C4-2B (cell line): Measurements from ENCODE around the gene MEOX2.

Source experiments
- H3K27ac ChIP-seq: fragments of 450-650 bp; 2 replicates; pipeline ENCODE4 v1.5.1; 2017
- ZFX ChIP-seq: fragments of 450-650 bp; IDR thresholded peaks from 2 replicates; pipeline ENCODE4 v1.6.1; 2017
- TF ChIP-seq, protein P1 (sequence below): fragments of 450-650 bp; conservative IDR thresholded peaks from 2 replicates; pipeline ENCODE4 v1.5.1; 2017; ENCODE audit warnings: mild to moderate bottlenecking

MEOX2 gene

DNA sequence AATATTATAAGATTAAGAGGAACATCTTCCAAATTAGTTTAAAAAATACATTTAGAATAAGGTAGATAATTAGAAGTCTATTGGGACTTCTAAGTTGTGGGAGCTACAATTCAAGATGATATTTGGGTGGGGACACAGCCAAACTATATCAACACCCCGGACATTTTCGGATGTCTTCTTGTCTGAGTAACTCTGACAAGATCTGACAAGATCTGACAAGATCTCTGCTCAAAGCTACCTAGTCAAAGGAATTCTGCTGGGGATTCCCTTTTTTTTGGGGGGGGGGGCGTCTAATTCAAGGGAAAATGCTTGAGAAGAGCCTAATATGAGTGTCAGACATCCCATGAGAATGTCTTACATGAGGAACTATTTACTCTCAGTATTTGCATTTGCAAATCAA lies 119.4 kb downstream of the MEOX2 start:
- H3K27ac ChIP-seq = no peak overlapping the region
- TF ChIP-seq, protein P1, sequence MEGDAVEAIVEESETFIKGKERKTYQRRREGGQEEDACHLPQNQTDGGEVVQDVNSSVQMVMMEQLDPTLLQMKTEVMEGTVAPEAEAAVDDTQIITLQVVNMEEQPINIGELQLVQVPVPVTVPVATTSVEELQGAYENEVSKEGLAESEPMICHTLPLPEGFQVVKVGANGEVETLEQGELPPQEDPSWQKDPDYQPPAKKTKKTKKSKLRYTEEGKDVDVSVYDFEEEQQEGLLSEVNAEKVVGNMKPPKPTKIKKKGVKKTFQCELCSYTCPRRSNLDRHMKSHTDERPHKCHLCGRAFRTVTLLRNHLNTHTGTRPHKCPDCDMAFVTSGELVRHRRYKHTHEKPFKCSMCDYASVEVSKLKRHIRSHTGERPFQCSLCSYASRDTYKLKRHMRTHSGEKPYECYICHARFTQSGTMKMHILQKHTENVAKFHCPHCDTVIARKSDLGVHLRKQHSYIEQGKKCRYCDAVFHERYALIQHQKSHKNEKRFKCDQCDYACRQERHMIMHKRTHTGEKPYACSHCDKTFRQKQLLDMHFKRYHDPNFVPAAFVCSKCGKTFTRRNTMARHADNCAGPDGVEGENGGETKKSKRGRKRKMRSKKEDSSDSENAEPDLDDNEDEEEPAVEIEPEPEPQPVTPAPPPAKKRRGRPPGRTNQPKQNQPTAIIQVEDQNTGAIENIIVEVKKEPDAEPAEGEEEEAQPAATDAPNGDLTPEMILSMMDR = no peak
- no peak for TF ChIP-seq ZFX

DNA sequence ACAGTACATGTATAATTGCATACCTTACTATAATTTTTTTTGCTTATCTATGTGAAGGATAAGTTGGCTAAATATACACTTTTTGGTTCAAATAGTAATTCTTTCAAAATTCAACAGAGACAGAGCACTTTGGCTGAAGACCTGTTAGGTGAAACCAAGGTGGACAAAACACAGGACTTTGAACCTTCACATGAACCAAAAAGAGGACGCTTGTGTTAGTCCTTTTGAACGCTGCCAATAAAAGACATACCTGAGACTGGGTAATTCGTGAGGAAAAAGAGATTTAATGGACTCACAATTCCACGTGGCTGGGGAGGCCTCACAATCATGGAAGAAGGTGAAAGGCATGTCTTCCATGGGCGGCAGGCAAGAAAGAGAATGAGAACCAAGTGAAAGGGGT lies 120.0 kb downstream of the MEOX2 start:
- TF ChIP-seq ZFX = no peak
- TF ChIP-seq, protein P1 = no peak
- no peak overlapping the region for H3K27ac ChIP-seq

DNA sequence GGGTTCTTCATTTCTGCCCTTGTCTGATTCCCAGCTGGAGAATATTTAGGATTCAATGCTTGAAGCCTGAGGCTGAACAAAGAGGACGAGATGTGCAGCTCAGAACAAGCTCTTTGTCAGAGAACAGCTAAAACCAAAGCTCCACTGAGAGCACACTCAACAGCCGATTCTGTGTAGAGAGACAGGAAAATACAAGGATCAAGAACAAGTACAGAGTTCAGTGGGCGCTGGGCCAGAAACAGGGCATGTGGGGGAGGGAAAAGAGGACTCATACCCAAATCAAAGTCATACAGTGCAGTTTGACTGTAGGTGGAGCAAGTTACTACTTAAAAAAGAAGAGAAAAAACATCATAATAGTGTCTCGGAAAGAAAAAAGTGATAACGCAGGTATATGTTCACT lies 124.6 kb downstream of the MEOX2 start, which contains the start of gene AGMO:
Gene AGMO, minus strand, starts transcription at position 181 of the 400 bp plus-strand sequence.
- TF ChIP-seq, protein P1 = no peak
- TF ChIP-seq ZFX = no peak
- H3K27ac ChIP-seq = no peak within 1 kb of the TSS
